Activated T-cell treated with anti-CD3 and anti-CD28 coated beads, Interleukin-2, amount 50 U/mL, for 24 hours (primary cell): ENCODE measurements around the gene ABCD4.

Source experiments
- DNase-seq: peaks from one replicate; pipeline ENCODE4 v3.0.0-alpha.2; 2020
- H3K27ac Mint-ChIP-seq: 2 replicates; pipeline ENCODE4 v1.8.0; 2020; ENCODE audit warnings: mild to moderate bottlenecking, mixed read lengths
- H3K27me3 Mint-ChIP-seq: 2 replicates; pipeline ENCODE4 v1.8.0; 2020; ENCODE audit warnings: mixed read lengths
- H3K36me3 Mint-ChIP-seq: 2 replicates; pipeline ENCODE4 v1.8.0; 2020; ENCODE audit warnings: low read depth, mixed read lengths
- H3K4me1 Mint-ChIP-seq: 2 replicates; pipeline ENCODE4 v1.8.0; 2020; ENCODE audit warnings: low read depth, mixed read lengths
- H3K4me3 Mint-ChIP-seq: 2 replicates; pipeline ENCODE4 v1.8.0; 2020; ENCODE audit warnings: mild to moderate bottlenecking, moderate library complexity, mixed read lengths
- H3K9me3 Mint-ChIP-seq: 2 replicates; pipeline ENCODE4 v1.8.0; 2020; ENCODE audit warnings: mixed read lengths

ABCD4 gene

GRCh38 chr14:74324931-74325361 is 22.2 kb upstream of the ABCD4 start:
- Mint-ChIP-seq H3K9me3 (no peaks in the 10 kb centered on the region), H3K27me3 (peaks cover 10% of the 10 kb centered on the region), H3K4me1 (no peaks in the 10 kb centered on the region), H3K4me3 (no peak overlapping the region), H3K36me3 (no peaks in the 10 kb centered on the region), H3K27ac (no peak overlapping the region)
- DNase-seq: no peak

DNA sequence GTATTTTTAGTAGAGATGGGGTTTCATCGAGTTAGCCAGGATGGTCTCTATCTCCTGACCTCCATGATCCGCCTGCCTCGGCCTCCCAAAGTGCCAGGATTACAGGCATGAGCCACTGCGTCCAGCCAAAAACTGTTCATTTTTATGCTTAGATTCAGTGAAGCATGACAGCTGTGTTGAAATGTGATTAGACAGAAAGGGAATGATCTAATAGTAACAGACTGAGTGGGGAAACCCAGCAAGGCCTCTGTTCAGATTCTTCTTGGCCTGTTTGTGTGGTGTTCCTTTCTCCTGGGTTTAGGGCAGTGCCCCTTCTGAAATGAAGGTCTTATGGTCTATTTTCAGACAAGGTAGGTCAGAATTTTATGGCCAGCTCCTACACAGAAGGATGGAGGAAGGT is 11.8 kb upstream of the ABCD4 start:
- DNase-seq: no peak
- Mint-ChIP-seq H3K4me3 (no peak overlapping the region), H3K27me3 (peaks cover 7% of the 10 kb centered on the region), H3K27ac (no peak overlapping the region), H3K9me3 (no peaks in the 10 kb centered on the region), H3K36me3 (no peaks in the 10 kb centered on the region), H3K4me1 (no peaks in the 10 kb centered on the region)

GRCh38 chr14:74313601-74314000 is 10.9 kb upstream of the ABCD4 start:
- Mint-ChIP-seq H3K9me3 (no peaks in the 10 kb centered on the region), H3K27ac (no peak overlapping the region), H3K36me3 (no peaks in the 10 kb centered on the region), H3K4me1 (no peaks in the 10 kb centered on the region), H3K27me3 (peaks cover 4% of the 10 kb centered on the region), H3K4me3 (no peak overlapping the region)
- no peak for DNase-seq

DNA sequence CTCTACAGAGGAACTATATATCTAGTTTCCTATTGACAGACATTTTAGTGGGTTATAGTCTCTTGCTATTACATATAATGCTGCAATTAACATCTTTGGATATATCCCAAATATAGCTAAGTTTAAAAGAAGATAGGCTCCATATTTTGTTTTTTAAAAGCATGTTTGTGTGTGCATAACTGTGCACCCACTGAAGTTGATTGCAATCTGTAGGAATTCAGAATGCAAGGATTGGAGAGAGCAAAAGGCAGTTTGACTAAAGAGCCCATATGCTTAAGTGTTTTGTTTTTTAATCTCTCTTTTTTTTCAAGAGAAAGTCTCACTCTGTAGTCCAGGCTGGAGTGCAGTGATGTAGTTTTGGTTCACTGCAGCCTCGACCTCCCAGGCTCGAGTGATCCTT is 9.4 kb upstream of the ABCD4 start:
- Mint-ChIP-seq H3K27me3 (peaks cover 4% of the 10 kb centered on the region), H3K36me3 (no peaks in the 10 kb centered on the region), H3K4me3 (no peak overlapping the region), H3K9me3 (no peaks in the 10 kb centered on the region), H3K4me1 (no peaks in the 10 kb centered on the region), H3K27ac (no peak overlapping the region)
- no peak for DNase-seq

DNA sequence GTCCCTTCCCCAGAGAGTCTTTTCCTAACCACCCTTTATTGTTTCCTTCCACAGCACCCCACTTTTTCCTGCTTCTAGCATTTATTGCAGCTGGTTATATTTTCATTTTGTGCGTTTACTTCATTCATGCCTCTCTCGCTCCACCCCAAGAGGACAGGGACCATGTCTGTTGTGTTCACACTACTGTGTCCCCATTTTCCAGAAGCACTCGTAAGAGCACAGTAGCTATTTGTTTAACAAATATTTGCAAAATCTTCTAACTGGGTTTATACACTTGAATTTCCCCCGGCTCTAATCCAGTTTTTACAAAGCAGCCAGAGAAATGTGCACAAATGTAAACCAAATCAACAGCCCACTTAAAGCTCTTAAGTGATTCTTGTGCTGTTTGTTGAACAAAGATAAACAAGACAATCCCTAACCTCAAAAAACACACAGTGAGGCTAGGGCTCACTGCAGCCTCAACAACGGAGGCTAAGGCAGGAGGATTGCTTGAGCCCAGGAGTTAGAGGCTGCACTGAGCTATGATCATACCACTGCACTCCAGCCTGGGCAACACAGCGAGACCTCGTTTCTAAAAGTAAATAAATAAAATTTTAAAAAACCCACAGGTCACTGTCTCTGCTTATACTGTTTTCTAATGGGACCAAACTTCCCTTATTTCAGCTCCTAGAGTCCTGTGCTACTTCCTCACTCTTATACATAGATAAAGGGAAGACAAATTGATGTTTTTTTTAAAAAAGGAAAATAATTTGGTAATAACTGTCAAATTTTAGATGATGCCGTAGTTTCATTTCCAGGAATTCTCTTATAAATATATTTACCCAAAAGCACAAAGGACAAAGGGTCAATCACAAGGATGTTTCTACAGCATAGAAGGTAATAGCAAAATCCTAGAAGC is 6.6 kb upstream of the ABCD4 start:
- Mint-ChIP-seq H3K4me1 (no peaks in the 10 kb centered on the region), H3K4me3 (no peak overlapping the region), H3K36me3 (no peaks in the 10 kb centered on the region), H3K27ac (no peak overlapping the region), H3K9me3 (no peaks in the 10 kb centered on the region), H3K27me3 (no peaks in the 10 kb centered on the region)
- no peak for DNase-seq

DNA sequence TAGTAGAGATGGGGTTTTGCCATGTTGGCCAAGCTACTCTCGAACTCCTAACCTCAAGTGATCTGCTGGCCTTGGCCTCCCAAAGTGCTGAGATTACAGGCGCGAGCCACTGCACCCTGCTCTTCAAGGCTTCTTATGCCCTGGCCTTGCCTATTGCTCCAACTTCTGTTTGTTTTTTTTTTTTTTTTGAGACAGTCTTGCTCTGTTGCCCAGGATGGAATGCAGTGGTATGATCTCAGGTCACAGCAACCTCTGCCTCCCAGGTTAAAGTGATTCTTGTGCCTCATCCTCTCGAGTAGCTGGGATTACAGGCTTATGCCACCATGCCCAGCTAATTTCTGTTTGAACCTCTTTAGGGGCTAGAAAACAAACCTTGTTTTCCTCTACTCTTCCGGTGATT is 6.0 kb upstream of the ABCD4 start:
- Mint-ChIP-seq H3K36me3 (no peaks in the 10 kb centered on the region), H3K27ac (no peak overlapping the region), H3K9me3 (no peaks in the 10 kb centered on the region), H3K4me1 (no peaks in the 10 kb centered on the region), H3K4me3 (no peak overlapping the region), H3K27me3 (no peaks in the 10 kb centered on the region)
- no peak for DNase-seq

GRCh38 chr14:74302152-74302628 is 544 bp downstream of the ABCD4 start:
- no peak for DNase-seq
- H3K9me3 Mint-ChIP-seq: no peaks in the 10 kb centered on the region
- peak overlapping the region; percentile 94 for H3K27ac Mint-ChIP-seq
- peaks cover 44% of the 10 kb centered on the region for H3K36me3 Mint-ChIP-seq
- peak overlapping the region; percentile 96 for H3K4me3 Mint-ChIP-seq
- peaks cover 42% of the 10 kb centered on the region for H3K4me1 Mint-ChIP-seq
- H3K27me3 Mint-ChIP-seq: no peaks in the 10 kb centered on the region

GRCh38 chr14:74301594-74302151 is 1.1 kb downstream of the ABCD4 start:
- H3K9me3 Mint-ChIP-seq: no peaks in the 10 kb centered on the region
- DNase-seq: no peak
- H3K4me3 Mint-ChIP-seq: peak overlapping the region; percentile 96
- H3K36me3 Mint-ChIP-seq: peaks cover 48% of the 10 kb centered on the region
- H3K4me1 Mint-ChIP-seq: peaks cover 42% of the 10 kb centered on the region
- H3K27ac Mint-ChIP-seq: peak overlapping the region; percentile 94
- H3K27me3 Mint-ChIP-seq: no peaks in the 10 kb centered on the region

DNA sequence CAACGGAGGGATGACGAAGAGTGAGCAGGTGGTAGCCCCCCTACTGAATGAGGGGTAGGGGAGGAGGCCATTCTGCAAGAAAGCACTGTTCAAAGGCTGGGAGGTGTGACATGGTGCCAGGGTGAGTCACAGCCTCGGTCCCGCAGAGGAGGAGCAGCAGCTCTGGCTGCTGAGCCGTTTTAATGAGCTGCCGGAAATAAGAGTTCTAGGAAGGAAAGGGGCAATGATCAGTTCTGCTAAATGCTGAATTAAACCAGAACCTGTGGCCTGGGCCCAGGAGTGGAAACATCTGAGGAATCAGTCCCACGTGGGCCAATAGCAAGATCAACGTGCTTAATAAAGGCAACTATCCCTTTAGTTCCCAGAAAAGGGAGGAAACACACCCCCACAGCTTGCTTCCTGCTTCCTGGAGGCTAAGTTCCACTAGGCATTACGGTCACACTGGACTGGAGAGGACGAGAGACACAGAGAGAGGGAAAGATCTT is 3.6 kb downstream of the ABCD4 start:
- no peaks in the 10 kb centered on the region for H3K27me3 Mint-ChIP-seq
- DNase-seq: peak; percentile 55
- H3K9me3 Mint-ChIP-seq: no peaks in the 10 kb centered on the region
- H3K27ac Mint-ChIP-seq: peak overlapping the region; percentile 91
- H3K4me3 Mint-ChIP-seq: peak overlapping the region; percentile 6
- peaks cover 74% of the 10 kb centered on the region for H3K36me3 Mint-ChIP-seq
- H3K4me1 Mint-ChIP-seq: peaks cover 42% of the 10 kb centered on the region

GRCh38 chr14:74297986-74298385 is 4.7 kb downstream of the ABCD4 start:
- DNase-seq: no peak
- H3K4me3 Mint-ChIP-seq: no peak overlapping the region
- peaks cover 81% of the 10 kb centered on the region for H3K36me3 Mint-ChIP-seq
- H3K9me3 Mint-ChIP-seq: no peaks in the 10 kb centered on the region
- H3K27me3 Mint-ChIP-seq: no peaks in the 10 kb centered on the region
- H3K27ac Mint-ChIP-seq: peak overlapping the region; percentile 74
- peaks cover 36% of the 10 kb centered on the region for H3K4me1 Mint-ChIP-seq

GRCh38 chr14:74296037-74296467 is 6.7 kb downstream of the ABCD4 start:
- Mint-ChIP-seq H3K27ac (peak overlapping the region; percentile 45), H3K4me3 (no peak overlapping the region), H3K27me3 (no peaks in the 10 kb centered on the region), H3K36me3 (peaks cover 87% of the 10 kb centered on the region), H3K4me1 (peaks cover 24% of the 10 kb centered on the region), H3K9me3 (no peaks in the 10 kb centered on the region)
- no peak for DNase-seq

GRCh38 chr14:74293606-74294005 is 9.1 kb downstream of the ABCD4 start:
- peaks cover 96% of the 10 kb centered on the region for H3K36me3 Mint-ChIP-seq
- H3K27ac Mint-ChIP-seq: peak overlapping the region; percentile 13
- no peak for DNase-seq
- H3K4me3 Mint-ChIP-seq: no peak overlapping the region
- no peaks in the 10 kb centered on the region for H3K9me3 Mint-ChIP-seq
- peaks cover 10% of the 10 kb centered on the region for H3K4me1 Mint-ChIP-seq
- no peaks in the 10 kb centered on the region for H3K27me3 Mint-ChIP-seq

GRCh38 chr14:74292061-74292460 is 10.7 kb downstream of the ABCD4 start:
- no peaks in the 10 kb centered on the region for H3K4me1 Mint-ChIP-seq
- H3K9me3 Mint-ChIP-seq: no peaks in the 10 kb centered on the region
- no peak overlapping the region for H3K27ac Mint-ChIP-seq
- H3K27me3 Mint-ChIP-seq: no peaks in the 10 kb centered on the region
- no peak overlapping the region for H3K4me3 Mint-ChIP-seq
- DNase-seq: no peak
- H3K36me3 Mint-ChIP-seq: peaks cover 95% of the 10 kb centered on the region

GRCh38 chr14:74290415-74290814 is 12.3 kb downstream of the ABCD4 start:
- H3K9me3 Mint-ChIP-seq: no peaks in the 10 kb centered on the region
- no peak overlapping the region for H3K4me3 Mint-ChIP-seq
- peaks cover 96% of the 10 kb centered on the region for H3K36me3 Mint-ChIP-seq
- DNase-seq: no peak
- H3K27me3 Mint-ChIP-seq: no peaks in the 10 kb centered on the region
- no peaks in the 10 kb centered on the region for H3K4me1 Mint-ChIP-seq
- no peak overlapping the region for H3K27ac Mint-ChIP-seq

DNA sequence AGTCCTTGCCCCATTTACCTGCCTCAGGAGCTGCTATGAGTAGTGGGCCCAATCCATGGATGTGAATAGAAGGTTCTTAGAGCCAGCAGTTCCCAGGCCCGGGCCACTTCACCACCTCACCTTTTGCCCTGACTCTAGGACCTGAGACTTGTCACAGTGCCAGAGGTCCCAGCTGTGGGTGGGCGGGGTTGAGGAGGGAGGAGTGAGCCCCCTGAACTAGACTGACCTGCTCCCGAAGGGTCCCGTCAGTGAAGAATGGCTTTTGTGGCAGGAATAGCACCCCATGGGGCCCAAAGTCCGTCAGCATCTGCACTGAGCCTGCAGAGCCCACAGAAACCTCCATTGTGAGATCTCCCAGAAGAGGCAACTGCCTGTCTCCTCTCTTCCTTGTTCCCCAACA is 12.9 kb downstream of the ABCD4 start:
- Mint-ChIP-seq H3K27ac (no peak overlapping the region), H3K27me3 (no peaks in the 10 kb centered on the region), H3K36me3 (peaks cover 94% of the 10 kb centered on the region)

More for the DNA sequence above, 12.9 kb downstream of the ABCD4 start:
- Mint-ChIP-seq H3K9me3 (no peaks in the 10 kb centered on the region), H3K4me3 (no peak overlapping the region), H3K4me1 (no peaks in the 10 kb centered on the region)
- DNase-seq: no peak
